Measurements from ENCODE around the gene LRWD1. TPM values are rescaled to one million over a fixed set of nuclear protein-coding genes. Genes with fewer than 3 reads are reported as not detected.

The LRWD1 gene
- polyA plus RNA-seq, 2 of the 4 experiments (the other 2 are of a cell fraction) = 10.7 to 28.1 TPM

DNA sequence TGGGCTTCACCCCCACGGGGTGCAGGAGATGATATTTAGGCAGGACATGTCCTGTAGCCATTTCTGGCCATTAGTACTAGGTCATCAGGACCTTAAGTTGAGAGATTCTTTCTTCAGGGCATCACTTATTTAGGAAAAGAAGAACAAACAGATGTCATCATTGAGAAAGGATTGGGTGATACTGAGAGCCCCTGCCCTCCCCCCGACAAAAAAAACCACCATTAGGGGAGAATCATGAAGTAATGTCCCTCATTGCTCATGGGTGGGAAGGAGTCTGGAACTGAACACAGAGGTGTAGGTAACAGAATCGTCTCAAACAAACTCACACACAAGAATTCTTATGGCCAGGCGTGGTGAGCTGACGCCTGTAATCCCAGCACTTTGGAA lies 37.8 kb upstream of the LRWD1 start:
- no peak for FAIRE-seq

DNA sequence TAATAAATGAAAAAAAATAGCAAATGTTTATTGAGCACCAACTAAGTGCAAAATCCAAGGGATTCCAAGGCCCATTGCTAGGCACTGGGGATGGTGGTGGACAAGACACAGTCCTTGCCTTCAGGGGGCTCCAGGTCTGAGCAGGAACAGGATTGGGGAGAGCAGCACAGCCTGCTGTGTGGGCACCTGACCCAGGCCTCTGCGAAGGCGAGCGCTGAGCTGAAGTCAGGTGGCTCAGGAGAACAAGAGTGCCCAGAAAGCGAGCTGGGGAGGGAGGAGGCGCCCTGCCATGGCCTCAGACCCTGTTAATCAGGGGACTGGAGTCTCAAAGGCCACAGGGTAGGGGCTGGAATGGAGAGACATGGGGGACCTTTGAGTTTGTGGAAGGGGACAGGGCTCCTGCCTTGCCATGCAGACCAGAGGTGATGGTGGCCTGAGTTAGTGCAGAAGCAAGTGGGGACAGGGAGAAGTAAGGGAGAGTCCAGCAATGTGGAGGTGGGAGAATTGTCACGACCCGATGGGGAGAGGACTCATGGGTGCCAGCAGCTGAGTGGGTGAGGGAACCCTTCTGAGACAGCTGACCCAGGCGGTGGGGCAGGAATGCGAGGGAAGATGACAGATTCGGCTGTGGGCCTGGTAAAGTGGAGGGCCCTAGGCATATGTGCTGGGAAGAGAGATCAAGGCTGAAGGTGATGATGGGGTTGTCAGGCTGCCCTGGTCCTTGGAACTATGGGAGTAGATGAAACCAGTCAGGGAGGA lies 35.5 kb upstream of the LRWD1 start:
- WGBS (ENCODE audit: missing lambda C conversion rate) = 95% methylated on average over 10 of the region's 10 CpGs
- ATAC-seq (no peak), FAIRE-seq (no peak), DNase-seq (ENCODE audit: low read depth in 1 of 2, low spot score in 1 of 2) (no peak)
- H3K4me2 ChIP-seq = no peak overlapping the region
- H3K9me3 ChIP-seq = no peaks in the 10 kb centered on the region
- no peak overlapping the region for H3K4me3 ChIP-seq
- H3K4me1 ChIP-seq = peaks cover 22% of the 10 kb centered on the region
- H3K27ac ChIP-seq = no peak overlapping the region
- ChIA-PET POLR2A (no interaction called here), CTCF (interaction anchor here (0.7 to 1.4 kb wide), 2 partner anchors 24 to 41 kb away, joined by 3 read pairs; no protein-coding TSS in a partner anchor)
- TF ChIP-seq, protein P1, sequence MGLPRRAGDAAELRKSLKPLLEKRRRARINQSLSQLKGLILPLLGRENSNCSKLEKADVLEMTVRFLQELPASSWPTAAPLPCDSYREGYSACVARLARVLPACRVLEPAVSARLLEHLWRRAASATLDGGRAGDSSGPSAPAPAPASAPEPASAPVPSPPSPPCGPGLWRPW (IDR thresholded peaks at IDR 0.05) = no peak
- TF ChIP-seq TFCP2L1 (CRISPR knock-in tag; IDR thresholded peaks at IDR 0.05) (no peak), HDAC2 (IDR thresholded peaks at IDR 0.05) (no peak), BCL3 (IDR thresholded peaks at IDR 0.05) (no peak), FOSL2 (IDR thresholded peaks at IDR 0.05) (no peak), FOSL2 (CRISPR knock-in tag; IDR thresholded peaks at IDR 0.05) (no peak), RFX5 (IDR thresholded peaks at IDR 0.05) (no peak), ZSCAN20 (CRISPR knock-in tag; IDR thresholded peaks at IDR 0.05) (no peak), ZFP36 (IDR thresholded peaks at IDR 0.05; ENCODE audit: borderline replicate concordance, partially characterized antibody) (no peak), HOXB13 (CRISPR knock-in tag; IDR thresholded peaks at IDR 0.05; ENCODE audit: low read depth) (no peak), JUNB (IDR thresholded peaks at IDR 0.05) (no peak), CHD2 (IDR thresholded peaks at IDR 0.05; ENCODE audit: low read length, partially characterized antibody) (no peak), CEBPB (IDR thresholded peaks at IDR 0.05) (no peak), EHF (CRISPR knock-in tag; IDR thresholded peaks at IDR 0.05) (no peak)
- TF ChIP-seq, protein P2, sequence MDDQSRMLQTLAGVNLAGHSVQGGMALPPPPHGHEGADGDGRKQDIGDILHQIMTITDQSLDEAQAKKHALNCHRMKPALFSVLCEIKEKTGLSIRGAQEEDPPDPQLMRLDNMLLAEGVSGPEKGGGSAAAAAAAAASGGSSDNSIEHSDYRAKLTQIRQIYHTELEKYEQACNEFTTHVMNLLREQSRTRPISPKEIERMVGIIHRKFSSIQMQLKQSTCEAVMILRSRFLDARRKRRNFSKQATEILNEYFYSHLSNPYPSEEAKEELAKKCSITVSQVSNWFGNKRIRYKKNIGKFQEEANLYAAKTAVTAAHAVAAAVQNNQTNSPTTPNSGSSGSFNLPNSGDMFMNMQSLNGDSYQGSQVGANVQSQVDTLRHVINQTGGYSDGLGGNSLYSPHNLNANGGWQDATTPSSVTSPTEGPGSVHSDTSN (IDR thresholded peaks at IDR 0.05) = no peak

More for the DNA sequence above, 37.8 kb upstream of the LRWD1 start:
- ChIA-PET POLR2A (no interaction called here), CTCF (no interaction called here)
- no peak for ATAC-seq
- Histone ChIP-seq H3K4me2 (no peak overlapping the region), H3K9me3 (no peaks in the 10 kb centered on the region), H3K4me3 (no peak overlapping the region), H3K4me1 (peaks cover 8% of the 10 kb centered on the region), H3K27ac (no peak overlapping the region)
- no peak for TF ChIP-seq CBX2 (IDR thresholded peaks at IDR 0.05; ENCODE audit: borderline replicate concordance, low read depth)
- TF ChIP-seq, protein P3, sequence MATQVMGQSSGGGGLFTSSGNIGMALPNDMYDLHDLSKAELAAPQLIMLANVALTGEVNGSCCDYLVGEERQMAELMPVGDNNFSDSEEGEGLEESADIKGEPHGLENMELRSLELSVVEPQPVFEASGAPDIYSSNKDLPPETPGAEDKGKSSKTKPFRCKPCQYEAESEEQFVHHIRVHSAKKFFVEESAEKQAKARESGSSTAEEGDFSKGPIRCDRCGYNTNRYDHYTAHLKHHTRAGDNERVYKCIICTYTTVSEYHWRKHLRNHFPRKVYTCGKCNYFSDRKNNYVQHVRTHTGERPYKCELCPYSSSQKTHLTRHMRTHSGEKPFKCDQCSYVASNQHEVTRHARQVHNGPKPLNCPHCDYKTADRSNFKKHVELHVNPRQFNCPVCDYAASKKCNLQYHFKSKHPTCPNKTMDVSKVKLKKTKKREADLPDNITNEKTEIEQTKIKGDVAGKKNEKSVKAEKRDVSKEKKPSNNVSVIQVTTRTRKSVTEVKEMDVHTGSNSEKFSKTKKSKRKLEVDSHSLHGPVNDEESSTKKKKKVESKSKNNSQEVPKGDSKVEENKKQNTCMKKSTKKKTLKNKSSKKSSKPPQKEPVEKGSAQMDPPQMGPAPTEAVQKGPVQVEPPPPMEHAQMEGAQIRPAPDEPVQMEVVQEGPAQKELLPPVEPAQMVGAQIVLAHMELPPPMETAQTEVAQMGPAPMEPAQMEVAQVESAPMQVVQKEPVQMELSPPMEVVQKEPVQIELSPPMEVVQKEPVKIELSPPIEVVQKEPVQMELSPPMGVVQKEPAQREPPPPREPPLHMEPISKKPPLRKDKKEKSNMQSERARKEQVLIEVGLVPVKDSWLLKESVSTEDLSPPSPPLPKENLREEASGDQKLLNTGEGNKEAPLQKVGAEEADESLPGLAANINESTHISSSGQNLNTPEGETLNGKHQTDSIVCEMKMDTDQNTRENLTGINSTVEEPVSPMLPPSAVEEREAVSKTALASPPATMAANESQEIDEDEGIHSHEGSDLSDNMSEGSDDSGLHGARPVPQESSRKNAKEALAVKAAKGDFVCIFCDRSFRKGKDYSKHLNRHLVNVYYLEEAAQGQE (IDR thresholded peaks at IDR 0.05) = no peak
- no peak for TF ChIP-seq KDM5A (IDR thresholded peaks at IDR 0.05)
- 83% methylated on average over 5 of the region's 5 CpGs for WGBS (ENCODE audit: missing lambda C conversion rate)
- DNase-seq (ENCODE audit: low read depth in 1 of 2, low spot score in 1 of 2) = no peak
